Spleen (tissue), 7 donors: ENCODE results near the gene MYO9A.
"Not testable (repeated sequence)": the region's sequence is repeated elsewhere in the genome, so short reads cannot be mapped to it uniquely, and the experiment has no call there.

ENCODE experiments used
- POLR2A ChIP-seq, 3 donors: fragments of 450-650 bp; IDR thresholded peaks; one replicate each; pipeline ENCODE4 v1.5.1; 2017; ENCODE audit warnings: antibody characterized with exemption in 3 of 3, mild to moderate bottlenecking in 1 of 3
- TF ChIP-seq, protein P1 (sequence below), 11 experiments: fragments of 200-600 bp in 7 of 11; fragments of 450-650 bp in 4 of 11; sonication (generic) in 4 of 11; IDR thresholded peaks in 8 of 11; conservative IDR thresholded peaks in 3 of 11; 1 replicate in 7 of 11; 2 replicates in 4 of 11; pipeline versions ENCODE4 v1.4.0 to v1.8.0; 2016 to 2021; ENCODE audit warnings: antibody characterized with exemption in 11 of 11, inconsistent platforms in 4 of 11, mild to moderate bottlenecking in 1 of 11
- donor health status: DM: no; HTN: no; CAD: no; lungs with moderate emphysema.
- donor health status: DM: no; HTN: no; CAD: no.
- donor health status: DM: no; HTN: no; CAD: no.

DNA sequence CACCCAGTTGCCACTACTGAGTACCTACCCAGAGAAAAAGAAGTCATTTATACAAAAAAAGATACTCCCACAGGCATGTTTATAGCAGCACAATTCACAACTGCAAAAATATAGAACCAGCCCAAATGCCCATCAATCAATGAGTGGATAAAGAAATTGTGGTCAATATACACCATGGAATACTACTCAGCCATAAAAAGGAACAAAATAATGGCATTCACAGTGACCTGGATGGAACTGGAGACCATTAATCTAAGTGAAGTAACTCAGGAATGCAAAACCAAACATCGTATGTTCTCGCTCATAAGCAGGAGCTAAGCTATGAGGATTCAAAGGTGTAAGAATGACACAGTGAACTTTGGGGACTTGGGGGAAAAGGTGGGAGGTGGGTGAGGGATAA lies 61.7 kb downstream of the MYO9A start:
- TF ChIP-seq, protein P1, sequence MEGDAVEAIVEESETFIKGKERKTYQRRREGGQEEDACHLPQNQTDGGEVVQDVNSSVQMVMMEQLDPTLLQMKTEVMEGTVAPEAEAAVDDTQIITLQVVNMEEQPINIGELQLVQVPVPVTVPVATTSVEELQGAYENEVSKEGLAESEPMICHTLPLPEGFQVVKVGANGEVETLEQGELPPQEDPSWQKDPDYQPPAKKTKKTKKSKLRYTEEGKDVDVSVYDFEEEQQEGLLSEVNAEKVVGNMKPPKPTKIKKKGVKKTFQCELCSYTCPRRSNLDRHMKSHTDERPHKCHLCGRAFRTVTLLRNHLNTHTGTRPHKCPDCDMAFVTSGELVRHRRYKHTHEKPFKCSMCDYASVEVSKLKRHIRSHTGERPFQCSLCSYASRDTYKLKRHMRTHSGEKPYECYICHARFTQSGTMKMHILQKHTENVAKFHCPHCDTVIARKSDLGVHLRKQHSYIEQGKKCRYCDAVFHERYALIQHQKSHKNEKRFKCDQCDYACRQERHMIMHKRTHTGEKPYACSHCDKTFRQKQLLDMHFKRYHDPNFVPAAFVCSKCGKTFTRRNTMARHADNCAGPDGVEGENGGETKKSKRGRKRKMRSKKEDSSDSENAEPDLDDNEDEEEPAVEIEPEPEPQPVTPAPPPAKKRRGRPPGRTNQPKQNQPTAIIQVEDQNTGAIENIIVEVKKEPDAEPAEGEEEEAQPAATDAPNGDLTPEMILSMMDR (IDR thresholded peaks at IDR 0.05 in 8 of 11, conservative IDR thresholded peaks at IDR 0.05 in 3 of 11) = not testable (repeated sequence)
- not testable (repeated sequence) for TF ChIP-seq POLR2A (IDR thresholded peaks at IDR 0.05)
